Middle frontal gyrus (tissue), 1 donor: ENCODE data around the gene RGS10.

ENCODE experiments used
- DNase-seq: peaks from one replicate; pipeline ENCODE4 v3.0.0-alpha.2; 2015; ENCODE audit warnings: low spot score; ENCODE audit errors: extremely low spot score

Gene RGS10

GRCh38 chr10:119451300-119451896 lies 91.1 kb downstream of the RGS10 start:
- DNase-seq: no peak

DNA sequence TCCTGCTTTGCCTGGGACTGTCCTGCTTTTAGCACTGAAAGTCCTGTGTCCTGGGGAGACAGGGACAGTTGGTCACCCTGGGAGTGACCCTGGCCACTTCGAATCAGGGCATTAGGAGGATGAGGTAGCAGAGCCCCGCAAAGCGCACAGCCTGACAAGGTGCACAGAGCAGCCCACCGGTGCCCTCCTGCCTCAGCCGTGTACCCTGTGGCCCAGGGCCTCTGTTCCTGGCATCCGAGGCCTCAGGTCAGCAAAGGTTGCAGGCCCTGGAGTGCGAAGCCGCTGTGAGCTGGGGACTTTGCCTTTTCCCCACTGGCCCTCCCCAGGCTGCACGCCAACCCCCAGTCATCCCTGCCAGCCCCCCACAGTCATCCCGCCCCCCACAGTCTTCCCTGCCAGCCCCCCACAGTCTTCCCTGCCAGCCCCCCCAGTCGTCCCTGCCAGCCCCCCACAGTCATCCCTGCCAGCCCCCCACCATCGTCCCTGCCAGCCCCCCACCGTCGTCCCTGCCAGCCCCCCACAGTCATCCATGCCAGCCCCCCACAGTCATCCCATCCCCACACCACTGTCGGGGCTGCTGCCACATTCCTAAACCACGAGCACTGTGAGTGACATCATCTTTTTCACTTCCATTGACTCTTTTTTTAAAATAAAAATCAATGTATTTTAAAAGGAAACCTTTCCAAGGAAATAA lies 91.8 kb downstream of the RGS10 start:
- DNase-seq: no peak
